Right lobe of liver (tissue), 6 donors: ENCODE data around the gene DTNB. TPM values are rescaled to one million over a fixed set of nuclear protein-coding genes. Genes with fewer than 3 reads are reported as not detected.

Source experiments
- ATAC-seq, 4 donors: fragments of 200-7000 bp; cut with Tn5 transposase; one replicate each; pipeline ENCODE4 v1.9.1; 2020; ENCODE audit warnings: mild to moderate bottlenecking in 4 of 4, moderate library complexity in 4 of 4
- DNase-seq, 3 donors: peaks; one replicate each; pipeline ENCODE4 v3.0.0-alpha.2; 2020
- H3K27ac ChIP-seq, 3 donors: fragments of 200-600 bp; one replicate each; pipeline ENCODE4 v1.8.0; 2022
- H3K27me3 ChIP-seq, 2 donors: fragments of 200-600 bp; one replicate each; pipeline ENCODE4 v1.8.0; 2022
- H3K36me3 ChIP-seq, 4 donors: fragments of 200-600 bp; sonication (generic) in 1 of 4; one replicate each; pipeline versions ENCODE4 v1.5.1 to v1.8.0; 2017 to 2022; ENCODE audit warnings: control low read depth in 1 of 4
- H3K4me1 ChIP-seq, 4 donors: fragments of 200-600 bp; sonication (generic) in 1 of 4; one replicate each; pipeline versions ENCODE4 v1.5.1 to v1.8.0; 2017 to 2022; ENCODE audit warnings: control low read depth in 1 of 4
- H3K4me3 ChIP-seq, 3 donors: fragments of 200-600 bp; one replicate each; pipeline ENCODE4 v1.8.0; 2022
- H3K9me3 ChIP-seq, 4 donors: fragments of 200-600 bp; sonication (generic) in 1 of 4; one replicate each; pipeline versions ENCODE4 v1.5.1 to v1.8.0; 2017 to 2022; ENCODE audit warnings: control low read depth in 1 of 4
- CTCF ChIP-seq, 4 donors: fragments of 200-600 bp in 3 of 4; fragments of 450-650 bp in 1 of 4; IDR thresholded peaks; one replicate each; pipeline versions ENCODE4 v1.5.1 to v1.8.0; 2016 to 2022; ENCODE audit warnings: antibody characterized with exemption in 4 of 4, mild to moderate bottlenecking in 2 of 4
- POLR2A ChIP-seq: fragments of 450-650 bp; IDR thresholded peaks from one replicate; pipeline ENCODE4 v1.6.1; 2017; ENCODE audit warnings: antibody characterized with exemption, mild to moderate bottlenecking
- WGBS: methylation state at CpG from one replicate; pipeline ENCODE4 v1.1.6; 2018; ENCODE audit warnings: low coverage, low lambda C conversion rate; ENCODE audit not compliant: insufficient coverage; ENCODE audit errors: missing lambda C conversion rate; 5-methylcytosine and 5-hydroxymethylcytosine counted together
- intact Hi-C, 2 donors: fragments of 100-400 bp; cut with DNase I; formaldehyde crosslinking; loops; one replicate each; pipeline versions ENCODE4 v1.11.2 to v1.14.1; 2022
- total RNA-seq, 6 experiments: library from RNA; depleted of rRNA in 2 of 6; stranded (reverse); fragments of >200 nt in 2 of 6; fragmentation: NEBNext Ultra II Directional in 3 of 6; extraction: Animal tissue kit (Norgen Biotek cat#: 25700) in 3 of 6; gene quantifications; one replicate each; pipeline versions ENCODE4 v1.1.0 to v1.2.4, GENCODE V29; 2016 to 2023
- donor health status: DM: no; HTN: yes; CAD: no.
- donor health status: DM: no; HTN: no; CAD: no.
- donor health status: DM: no; HTN: no; CAD: no.
- donor health status: DM: no; HTN: yes; CAD: no.
- donor health status: DM: no; HTN: yes; CAD: no.

Gene DTNB
- total RNA-seq, 6 experiments from 2014 or later, result 7.0 to 10.3 (median 8.8) TPM

GRCh38 chr2:25371253-25372241 lies 301.8 kb downstream of the DTNB start:
- ATAC-seq (no peak), DNase-seq (no peak)
- 67% methylated on average over 20 of the region's 27 CpGs for WGBS
- no peaks in the 10 kb centered on the region for H3K36me3 ChIP-seq
- intact Hi-C loops, result no loop called here
- no peak overlapping the region for H3K27ac ChIP-seq
- TF ChIP-seq POLR2A (no peak), CTCF (IDR thresholded peaks at IDR 0.05) (no peak)
- no peaks in the 10 kb centered on the region for H3K9me3 ChIP-seq
- H3K4me3 ChIP-seq, result no peak overlapping the region
- peaks cover 0 to 7% (median 0%) of the 10 kb centered on the region in 4 donors for H3K4me1 ChIP-seq
- H3K27me3 ChIP-seq, result no peaks in the 10 kb centered on the region

GRCh38 chr2:25369876-25370275 lies 303.5 kb downstream of the DTNB start:
- Histone ChIP-seq H3K4me3 (no peak overlapping the region), H3K9me3 (no peaks in the 10 kb centered on the region), H3K27ac (no peak overlapping the region), H3K27me3 (no peaks in the 10 kb centered on the region), H3K4me1 (peaks cover 0 to 7% (median 0%) of the 10 kb centered on the region in 4 donors), H3K36me3 (no peaks in the 10 kb centered on the region)
- ATAC-seq, result no peak
- 60% methylated on average over 3 of the region's 5 CpGs for WGBS
- no peak for DNase-seq
- TF ChIP-seq POLR2A, result no peak
- no peak for TF ChIP-seq CTCF (IDR thresholded peaks at IDR 0.05)
- intact Hi-C loops, result no loop called here

- intact Hi-C loops, result no loop called here
- Histone ChIP-seq H3K36me3 (no peaks in the 10 kb centered on the region), H3K27ac (no peak overlapping the region), H3K4me3 (no peak overlapping the region), H3K4me1 (peaks cover 0 to 7% (median 0%) of the 10 kb centered on the region in 4 donors), H3K27me3 (no peaks in the 10 kb centered on the region), H3K9me3 (no peaks in the 10 kb centered on the region)
- DNase-seq (no peak), ATAC-seq (no peak)
- WGBS, result 17% methylated on average over 2 of the region's 4 CpGs
- TF ChIP-seq CTCF (IDR thresholded peaks at IDR 0.05) (no peak), POLR2A (no peak)
Measured at GRCh38 chr2:25369439-25369838, 303.9 kb downstream of the DTNB start.

- intact Hi-C loops, result no loop called here
- no peak for ATAC-seq
- H3K27ac ChIP-seq, result no peak overlapping the region
- no peaks in the 10 kb centered on the region for H3K27me3 ChIP-seq
- TF ChIP-seq POLR2A (no peak), CTCF (IDR thresholded peaks at IDR 0.05) (no peak)
- H3K9me3 ChIP-seq, result no peaks in the 10 kb centered on the region
- DNase-seq, result no peak
- H3K36me3 ChIP-seq, result no peaks in the 10 kb centered on the region
- WGBS, result 69% methylated on average over 4 of the region's 4 CpGs
- H3K4me1 ChIP-seq, result peaks cover 0 to 6% (median 0%) of the 10 kb centered on the region in 4 donors
- H3K4me3 ChIP-seq, result no peak overlapping the region
Measured at GRCh38 chr2:25368660-25369059, 304.7 kb downstream of the DTNB start.
